ENCODE results near the gene STPG2. TPM values are rescaled to one million over a fixed set of nuclear protein-coding genes. Genes with fewer than 3 reads are reported as not detected.

The STPG2 gene
- total RNA-seq, 2 donors from 2014 or later: not detected

DNA sequence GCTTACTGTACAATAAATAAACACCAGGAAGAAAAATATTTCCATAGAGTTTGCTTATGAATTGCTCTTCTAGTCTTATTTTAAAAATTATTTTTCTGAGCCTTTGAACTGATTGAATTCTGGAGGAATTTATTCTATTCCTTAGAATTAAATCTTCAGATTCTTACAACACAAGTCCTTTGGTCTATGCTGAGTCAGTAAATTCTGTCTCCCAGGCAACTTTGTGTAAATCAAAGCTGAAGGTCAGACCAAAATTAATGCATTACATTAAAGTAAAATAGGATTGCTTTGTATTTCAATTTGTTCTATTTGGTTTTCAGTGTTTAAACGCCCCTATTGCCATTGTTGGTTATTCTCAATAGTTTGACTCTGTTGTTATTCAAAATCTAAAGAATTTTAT is 26.8 kb upstream of the STPG2 start:
- H3K27ac ChIP-seq: no peak overlapping the region
- H3K4me3 ChIP-seq: no peak overlapping the region
- no peaks in the 10 kb centered on the region for H3K9me3 ChIP-seq
- H3K4me1 ChIP-seq (ENCODE audit: control insufficient read depth in 1 of 2, low read depth in 2 of 2): no peaks in the 10 kb centered on the region
- no peaks in the 10 kb centered on the region for H3K36me3 ChIP-seq
- TF ChIP-seq, protein P1, sequence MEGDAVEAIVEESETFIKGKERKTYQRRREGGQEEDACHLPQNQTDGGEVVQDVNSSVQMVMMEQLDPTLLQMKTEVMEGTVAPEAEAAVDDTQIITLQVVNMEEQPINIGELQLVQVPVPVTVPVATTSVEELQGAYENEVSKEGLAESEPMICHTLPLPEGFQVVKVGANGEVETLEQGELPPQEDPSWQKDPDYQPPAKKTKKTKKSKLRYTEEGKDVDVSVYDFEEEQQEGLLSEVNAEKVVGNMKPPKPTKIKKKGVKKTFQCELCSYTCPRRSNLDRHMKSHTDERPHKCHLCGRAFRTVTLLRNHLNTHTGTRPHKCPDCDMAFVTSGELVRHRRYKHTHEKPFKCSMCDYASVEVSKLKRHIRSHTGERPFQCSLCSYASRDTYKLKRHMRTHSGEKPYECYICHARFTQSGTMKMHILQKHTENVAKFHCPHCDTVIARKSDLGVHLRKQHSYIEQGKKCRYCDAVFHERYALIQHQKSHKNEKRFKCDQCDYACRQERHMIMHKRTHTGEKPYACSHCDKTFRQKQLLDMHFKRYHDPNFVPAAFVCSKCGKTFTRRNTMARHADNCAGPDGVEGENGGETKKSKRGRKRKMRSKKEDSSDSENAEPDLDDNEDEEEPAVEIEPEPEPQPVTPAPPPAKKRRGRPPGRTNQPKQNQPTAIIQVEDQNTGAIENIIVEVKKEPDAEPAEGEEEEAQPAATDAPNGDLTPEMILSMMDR (IDR thresholded peaks at IDR 0.05): no peak
- DNase-seq (ENCODE audit: low spot score): no peak
- ATAC-seq (ENCODE audit: insufficient number of reproducible peaks, low FRiP score, low read depth): no peak
- no peaks in the 10 kb centered on the region for H3K27me3 ChIP-seq (replicated peaks; ENCODE audit: insufficient read depth)

DNA sequence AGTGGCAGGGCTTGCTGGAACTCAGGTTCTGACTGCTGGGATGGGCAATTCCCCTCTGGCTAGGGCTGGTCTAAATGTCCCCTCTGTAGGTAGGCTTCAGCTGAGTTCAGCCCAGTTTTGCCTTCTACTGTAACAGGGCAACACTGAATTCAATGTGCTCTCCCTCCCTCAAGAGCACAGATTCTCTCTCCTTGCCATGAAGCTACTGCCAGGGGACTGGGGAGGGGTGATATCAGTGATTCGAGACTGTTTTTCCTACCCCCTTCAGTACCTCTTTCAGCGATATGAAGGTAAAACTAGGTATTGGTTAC is 23.4 kb upstream of the STPG2 start:
- no peak overlapping the region for H3K27ac ChIP-seq
- no peaks in the 10 kb centered on the region for H3K27me3 ChIP-seq (replicated peaks; ENCODE audit: insufficient read depth)
- H3K4me1 ChIP-seq (ENCODE audit: control insufficient read depth in 1 of 2, low read depth in 2 of 2): no peaks in the 10 kb centered on the region
- ATAC-seq (ENCODE audit: insufficient number of reproducible peaks, low FRiP score, low read depth): no peak
- TF ChIP-seq, protein P1 (IDR thresholded peaks at IDR 0.05): no peak
- no peak for DNase-seq (ENCODE audit: low spot score)
- no peaks in the 10 kb centered on the region for H3K9me3 ChIP-seq
- no peaks in the 10 kb centered on the region for H3K36me3 ChIP-seq
- H3K4me3 ChIP-seq: no peak overlapping the region

DNA sequence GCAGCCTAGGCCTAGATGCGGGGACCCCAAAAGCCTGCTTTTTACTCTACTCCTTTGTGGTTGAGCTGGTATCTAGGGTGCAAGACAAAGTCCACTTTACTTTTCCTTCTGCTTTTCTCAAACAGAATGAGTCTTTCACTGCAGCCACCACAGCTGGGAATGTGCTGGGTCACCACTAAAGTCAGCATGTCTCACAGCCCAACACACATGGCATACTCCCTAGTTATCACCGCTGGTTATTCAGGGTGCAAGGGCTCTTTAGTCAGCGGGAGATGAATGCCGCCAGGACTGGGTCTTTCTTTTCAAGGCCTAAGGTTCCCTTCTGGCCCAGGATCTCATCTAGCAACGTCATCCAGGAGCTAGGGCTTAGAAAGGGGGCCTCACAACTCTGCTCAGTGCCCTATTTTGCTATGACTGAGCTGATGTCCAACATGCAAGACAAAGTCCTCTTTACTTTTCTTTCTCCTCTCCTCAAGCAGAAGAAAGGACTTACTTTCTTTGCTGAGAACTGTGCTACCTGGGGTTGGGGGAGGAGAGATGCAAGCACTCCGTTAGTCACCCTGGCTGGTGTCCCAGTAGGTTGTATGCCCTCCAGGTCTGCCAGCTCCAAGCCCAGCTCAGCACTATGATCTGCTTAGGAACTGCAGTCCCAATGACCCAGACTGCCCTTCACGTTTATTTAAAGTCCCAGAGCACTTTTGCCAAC is 22.9 kb upstream of the STPG2 start:
- H3K36me3 ChIP-seq: no peaks in the 10 kb centered on the region
- H3K9me3 ChIP-seq: no peaks in the 10 kb centered on the region
- no peaks in the 10 kb centered on the region for H3K27me3 ChIP-seq (replicated peaks; ENCODE audit: insufficient read depth)
- DNase-seq (ENCODE audit: low spot score): no peak
- TF ChIP-seq, protein P1 (IDR thresholded peaks at IDR 0.05): no peak
- H3K27ac ChIP-seq: no peak overlapping the region
- H3K4me3 ChIP-seq: no peak overlapping the region
- H3K4me1 ChIP-seq (ENCODE audit: control insufficient read depth in 1 of 2, low read depth in 2 of 2): no peaks in the 10 kb centered on the region
- no peak for ATAC-seq (ENCODE audit: insufficient number of reproducible peaks, low FRiP score, low read depth)

DNA sequence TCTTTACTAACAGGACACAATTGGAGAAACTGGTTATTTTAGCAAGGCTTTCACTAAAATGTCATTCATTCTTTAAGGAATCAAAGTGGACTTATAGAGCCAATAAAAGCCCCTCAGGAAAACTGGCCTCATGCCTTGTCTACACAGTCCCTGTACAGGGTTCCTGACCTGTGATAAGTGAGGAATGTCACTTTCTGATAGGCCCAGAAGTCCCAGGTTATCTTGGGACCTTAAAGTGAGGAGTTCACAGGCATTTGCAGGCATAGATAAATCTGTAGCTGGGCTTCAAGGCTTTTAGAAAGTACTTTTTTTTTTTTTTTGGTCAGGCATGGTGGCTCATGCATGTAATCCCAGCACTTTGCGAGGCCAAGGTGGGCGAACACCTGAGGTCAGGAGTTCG is 19.4 kb upstream of the STPG2 start:
- ATAC-seq (ENCODE audit: insufficient number of reproducible peaks, low FRiP score, low read depth) (no peak), DNase-seq (ENCODE audit: low spot score) (no peak)
- Histone ChIP-seq H3K9me3 (no peaks in the 10 kb centered on the region), H3K36me3 (no peaks in the 10 kb centered on the region), H3K4me1 (ENCODE audit: control insufficient read depth in 1 of 2, low read depth in 2 of 2) (no peaks in the 10 kb centered on the region), H3K27ac (no peak overlapping the region), H3K27me3 (replicated peaks; ENCODE audit: insufficient read depth) (no peaks in the 10 kb centered on the region), H3K4me3 (no peak overlapping the region)
- TF ChIP-seq, protein P1 (IDR thresholded peaks at IDR 0.05): no peak

GRCh38 chr4:98151145-98151924 is 8.1 kb upstream of the STPG2 start:
- Histone ChIP-seq H3K27me3 (replicated peaks; ENCODE audit: insufficient read depth) (no peaks in the 10 kb centered on the region), H3K4me3 (no peak overlapping the region), H3K9me3 (no peaks in the 10 kb centered on the region), H3K36me3 (no peaks in the 10 kb centered on the region), H3K27ac (no peak overlapping the region), H3K4me1 (ENCODE audit: control insufficient read depth in 1 of 2, low read depth in 2 of 2) (no peaks in the 10 kb centered on the region)
- ATAC-seq (ENCODE audit: insufficient number of reproducible peaks, low FRiP score, low read depth) (no peak), DNase-seq (ENCODE audit: low spot score) (no peak)
- TF ChIP-seq, protein P1 (IDR thresholded peaks at IDR 0.05): no peak

All from thoracic aorta (tissue), 2 donors.